HCT116 (cell line): ENCODE measurements around the gene RBM39. TPM values are rescaled to one million over a fixed set of nuclear protein-coding genes. Genes with fewer than 3 reads are reported as not detected.

Experiments used
- ATAC-seq: fragments of 200-7000 bp; cut with Tn5 transposase; 2 replicates; pipeline ENCODE4 v1.9.1; 2020; ENCODE audit warnings: mild to moderate bottlenecking, moderate library complexity
- BruUV-seq: library from RNA; stranded (reverse); fragments of 400-500 nt; replicated peaks from 2 replicates; lab custom pipeline; 2021; lab: Mats Ljungman, UMichigan
- CTCF ChIA-PET: fragments of 300-600 bp; sonication (Branson Sonifier 250); formaldehyde crosslinking; loops from one replicate; lab custom pipeline; 2021; ENCODE audit warnings: antibody characterized with exemption; lab: Charles Lee
- POLR2A ChIA-PET: fragments of 300-600, 350-600 bp; sonication (Branson Sonifier 250); formaldehyde crosslinking; loops from one replicate; lab custom pipeline; 2021; ENCODE audit warnings: antibody characterized with exemption; lab: Charles Lee
- RAD21 ChIA-PET, 2 experiments: fragments of 300-600 bp; sonication (Branson Sonifier 250); formaldehyde crosslinking; loops; one replicate each; lab custom pipeline; 2023; ENCODE audit warnings: low total read pairs in 2 of 2; ENCODE audit not compliant: uncharacterized antibody in 2 of 2, unreplicated experiment in 2 of 2, low non-redundant PET in 1 of 2; lab: Charles Lee
- DNase-seq: peaks from one replicate; pipeline ENCODE4 v3.0.0-alpha.2; 2010; ENCODE audit warnings: low read depth, low spot score
- H2AFZ ChIP-seq: fragments of 200-600 bp; shearing (Covaris generic), sonication (generic); 2 replicates; pipeline ENCODE4 v1.6.1; 2017; ENCODE audit warnings: low read depth, mixed run types, mixed read lengths, antibody characterized with exemption, low read length; ENCODE audit not compliant: poor library complexity, severe bottlenecking
- H3K27ac ChIP-seq: 2 replicates; pipeline ENCODE4 v1.5.1; 2012; ENCODE audit warnings: low read depth, low read length
- H3K27me3 ChIP-seq: fragments of 200-600 bp; sonication (generic); 2 replicates; pipeline ENCODE4 v1.6.1; 2016; ENCODE audit warnings: mixed run types, low read length, mixed read lengths; ENCODE audit not compliant: insufficient read depth
- H3K36me3 ChIP-seq, 2 experiments: fragments of 200-500 bp in 1 of 2; fragments of 200-600 bp in 1 of 2; sonication (Bioruptor generic) in 1 of 2; sonication (generic) in 1 of 2; 2 replicates each; pipeline versions ENCODE4 v1.5.1 to v1.6.1; 2014 to 2016; ENCODE audit warnings: low read length in 2 of 2, inconsistent platforms in 1 of 2, mixed read lengths in 1 of 2, mixed run types in 1 of 2; ENCODE audit not compliant: insufficient read depth in 2 of 2, control insufficient read depth in 1 of 2
- H3K4me1 ChIP-seq, 2 experiments: fragments of 200-600 bp in 1 of 2; sonication (generic) in 1 of 2; 2 replicates each; pipeline versions ENCODE4 v1.5.1 to v1.6.1; 2012 to 2017; ENCODE audit warnings: low read length in 2 of 2, inconsistent platforms in 1 of 2, mild to moderate bottlenecking in 1 of 2, mixed read lengths in 1 of 2, mixed run types in 1 of 2, moderate library complexity in 1 of 2; ENCODE audit not compliant: insufficient read depth in 2 of 2, control insufficient read depth in 1 of 2
- H3K4me2 ChIP-seq: fragments of 200-600 bp; sonication (generic); 2 replicates; pipeline ENCODE4 v1.6.1; 2017; ENCODE audit warnings: mixed run types, low read length, mixed read lengths
- H3K4me3 ChIP-seq, 2 experiments: fragments of 200-600 bp in 1 of 2; sonication (generic) in 1 of 2; replicated peaks in 1 of 2; 2 replicates each; pipeline ENCODE4 v1.5.1; 2011 to 2016; ENCODE audit warnings: low read length in 2 of 2, control low read depth in 1 of 2, low read depth in 1 of 2, mild to moderate bottlenecking in 1 of 2, mixed read lengths in 1 of 2, mixed run types in 1 of 2
- H3K79me2 ChIP-seq: fragments of 200-600 bp; sonication (generic); 2 replicates; pipeline ENCODE4 v1.6.1; 2017; ENCODE audit warnings: mild to moderate bottlenecking, mixed run types, low read length, moderate library complexity, mixed read lengths; ENCODE audit not compliant: insufficient read depth
- H3K9ac ChIP-seq: fragments of 200-600 bp; sonication (generic); 2 replicates; pipeline ENCODE4 v1.6.1; 2016; ENCODE audit warnings: low read length, mixed read lengths
- H3K9me2 ChIP-seq: fragments of 200-600 bp; sonication (generic), shearing (Covaris generic); 2 replicates; pipeline ENCODE4 v1.6.1; 2017; ENCODE audit warnings: mixed run types, mild to moderate bottlenecking, moderate library complexity; ENCODE audit not compliant: insufficient read depth
- H3K9me3 ChIP-seq, 2 experiments: fragments of 200-500 bp in 1 of 2; fragments of 200-600 bp in 1 of 2; sonication (Bioruptor generic) in 1 of 2; sonication (generic) in 1 of 2; 2 replicates each; pipeline ENCODE4 v1.6.1; 2014 to 2017; ENCODE audit warnings: low read length in 2 of 2, mixed read lengths in 2 of 2, inconsistent platforms in 1 of 2, low read depth in 1 of 2, mild to moderate bottlenecking in 1 of 2, mixed run types in 1 of 2, moderate library complexity in 1 of 2; ENCODE audit not compliant: control insufficient read depth in 1 of 2, insufficient read depth in 1 of 2
- H4K20me1 ChIP-seq: fragments of 200-600 bp; sonication (generic), shearing (Covaris generic); 2 replicates; pipeline ENCODE4 v1.6.1; 2017; ENCODE audit warnings: mixed run types, mild to moderate bottlenecking, moderate library complexity; ENCODE audit not compliant: insufficient read depth
- ELF1 ChIP-seq: IDR thresholded peaks from 2 replicates; pipeline ENCODE4 v1.6.1; 2012; ENCODE audit warnings: low read depth, borderline replicate concordance
- FOSL1 ChIP-seq: IDR thresholded peaks from 2 replicates; pipeline ENCODE4 v1.6.1; 2012; ENCODE audit warnings: low read depth
- JUND ChIP-seq: IDR thresholded peaks from 2 replicates; pipeline ENCODE4 v1.6.1; 2012
- POLR2AphosphoS5 ChIP-seq: IDR thresholded peaks from 2 replicates; pipeline ENCODE4 v1.6.1; 2011; ENCODE audit warnings: mild to moderate bottlenecking, low read depth, low read length, moderate library complexity
- SIN3A ChIP-seq: IDR thresholded peaks from 2 replicates; pipeline ENCODE4 v1.6.1; 2012; ENCODE audit warnings: low read depth
- SRF ChIP-seq: IDR thresholded peaks from 2 replicates; pipeline ENCODE4 v1.6.1; 2012; ENCODE audit warnings: low read depth
- TCF7L2 ChIP-seq: IDR thresholded peaks from 2 replicates; pipeline ENCODE4 v1.7.0; 2011; ENCODE audit warnings: borderline replicate concordance, inconsistent platforms; ENCODE audit not compliant: insufficient read depth, insufficient read length; ENCODE audit errors: extremely low read depth
- YY1 ChIP-seq: IDR thresholded peaks from 2 replicates; pipeline ENCODE4 v1.6.1; 2011; ENCODE audit warnings: low read length, low read depth, moderate library complexity, mild to moderate bottlenecking; ENCODE audit not compliant: insufficient replicate concordance; ENCODE audit errors: extremely low read depth
- intact Hi-C: fragments of 100-400 bp; cut with micrococcal nuclease; formaldehyde crosslinking; loops from 2 replicates; pipeline ENCODE4 v1.10.0; 2022
- total RNA-seq: library from RNA; stranded (reverse); gene quantifications from one replicate; pipeline ENCODE4 v1.2.1, GENCODE V29; 2021; ENCODE audit not compliant: unreplicated experiment
- TF ChIP-seq, protein P1 (sequence below), 3 experiments: fragments of 200-600 bp in 1 of 3; sonication (generic) in 1 of 3; IDR thresholded peaks in 2 of 3; conservative IDR thresholded peaks in 1 of 3; 2 replicates each; pipeline ENCODE4 v1.5.1; 2012 to 2017; ENCODE audit warnings: low read depth in 2 of 3, low read length in 2 of 3, antibody characterized with exemption in 1 of 3, borderline replicate concordance in 1 of 3, control low read depth in 1 of 3, mild to moderate bottlenecking in 1 of 3, mixed read lengths in 1 of 3, mixed run types in 1 of 3, moderate library complexity in 1 of 3; ENCODE audit not compliant: insufficient read depth in 1 of 3
- TF ChIP-seq, protein P2 (sequence below): IDR thresholded peaks from 2 replicates; pipeline ENCODE4 v1.6.1; 2012

Gene RBM39
- total RNA-seq, 1 experiment from 2014 or later: 234 TPM

DNA sequence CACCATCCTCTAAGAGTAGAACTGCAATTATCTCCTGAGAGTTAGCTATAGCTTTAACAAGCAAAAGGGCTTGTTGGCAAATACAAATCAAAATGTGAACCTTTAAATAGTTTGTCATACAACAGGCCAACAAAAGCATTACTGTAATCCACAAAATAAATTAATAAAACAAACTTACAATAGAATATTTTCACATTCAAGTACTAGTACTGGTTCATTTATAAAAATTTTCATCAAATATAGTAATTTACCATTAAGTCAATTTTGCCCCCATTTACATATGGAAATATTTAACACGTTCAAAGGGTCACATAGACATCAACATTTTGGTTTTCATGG, 9.4 kb downstream of the RBM39 start:
- RAD21 ChIA-PET: no interaction called here
- CTCF ChIA-PET: no interaction called here
- Histone ChIP-seq H2AFZ (no peak overlapping the region), H3K79me2 (peaks cover 100% of the 10 kb centered on the region), H3K27ac (no peak overlapping the region), H3K27me3 (no peaks in the 10 kb centered on the region), H3K4me1 (no peaks in the 10 kb centered on the region), H3K9ac (no peak overlapping the region), H3K9me3 (no peaks in the 10 kb centered on the region), H4K20me1 (peaks cover 71% of the 10 kb centered on the region), H3K4me3 (no peak overlapping the region), H3K9me2 (no peaks in the 10 kb centered on the region), H3K36me3 (peaks cover 85 to 90% of the 10 kb centered on the region in 2 experiments), H3K4me2 (no peak overlapping the region)
- ATAC-seq (no peak), DNase-seq (no peak)
- POLR2A ChIA-PET: no interaction called here
- intact Hi-C loops: no loop called here
- TF ChIP-seq TCF7L2: no peak
- TF ChIP-seq, protein P1, sequence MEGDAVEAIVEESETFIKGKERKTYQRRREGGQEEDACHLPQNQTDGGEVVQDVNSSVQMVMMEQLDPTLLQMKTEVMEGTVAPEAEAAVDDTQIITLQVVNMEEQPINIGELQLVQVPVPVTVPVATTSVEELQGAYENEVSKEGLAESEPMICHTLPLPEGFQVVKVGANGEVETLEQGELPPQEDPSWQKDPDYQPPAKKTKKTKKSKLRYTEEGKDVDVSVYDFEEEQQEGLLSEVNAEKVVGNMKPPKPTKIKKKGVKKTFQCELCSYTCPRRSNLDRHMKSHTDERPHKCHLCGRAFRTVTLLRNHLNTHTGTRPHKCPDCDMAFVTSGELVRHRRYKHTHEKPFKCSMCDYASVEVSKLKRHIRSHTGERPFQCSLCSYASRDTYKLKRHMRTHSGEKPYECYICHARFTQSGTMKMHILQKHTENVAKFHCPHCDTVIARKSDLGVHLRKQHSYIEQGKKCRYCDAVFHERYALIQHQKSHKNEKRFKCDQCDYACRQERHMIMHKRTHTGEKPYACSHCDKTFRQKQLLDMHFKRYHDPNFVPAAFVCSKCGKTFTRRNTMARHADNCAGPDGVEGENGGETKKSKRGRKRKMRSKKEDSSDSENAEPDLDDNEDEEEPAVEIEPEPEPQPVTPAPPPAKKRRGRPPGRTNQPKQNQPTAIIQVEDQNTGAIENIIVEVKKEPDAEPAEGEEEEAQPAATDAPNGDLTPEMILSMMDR (IDR thresholded peaks at IDR 0.05 in 2 of 3, conservative IDR thresholded peaks at IDR 0.05 in 1 of 3; ENCODE audit: borderline replicate concordance in 1 of 3, insufficient read depth in 1 of 3, low read depth in 2 of 3, low read length in 2 of 3): no peak
- TF ChIP-seq ELF1: no peak
- no peak for TF ChIP-seq YY1
- TF ChIP-seq FOSL1: no peak
- TF ChIP-seq SIN3A: no peak
- TF ChIP-seq, protein P2, sequence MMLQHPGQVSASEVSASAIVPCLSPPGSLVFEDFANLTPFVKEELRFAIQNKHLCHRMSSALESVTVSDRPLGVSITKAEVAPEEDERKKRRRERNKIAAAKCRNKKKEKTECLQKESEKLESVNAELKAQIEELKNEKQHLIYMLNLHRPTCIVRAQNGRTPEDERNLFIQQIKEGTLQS: no peak
- no peak for TF ChIP-seq SRF
- no peak; the same call in 1 of the 2 replicates for TF ChIP-seq POLR2AphosphoS5
- TF ChIP-seq JUND: no peak
- BruUV-seq: no TSS peak
